GM21423 (cell line): ENCODE data around the gene ZNF385A.

Experiments used
- ATAC-seq: cut with Tn5 transposase; IDR thresholded peaks from one replicate; pipeline ENCODE4 v1.9.1; 2021; ENCODE audit warnings: mild to moderate bottlenecking, moderate library complexity; ENCODE audit not compliant: unreplicated experiment

ZNF385A gene, protein sequence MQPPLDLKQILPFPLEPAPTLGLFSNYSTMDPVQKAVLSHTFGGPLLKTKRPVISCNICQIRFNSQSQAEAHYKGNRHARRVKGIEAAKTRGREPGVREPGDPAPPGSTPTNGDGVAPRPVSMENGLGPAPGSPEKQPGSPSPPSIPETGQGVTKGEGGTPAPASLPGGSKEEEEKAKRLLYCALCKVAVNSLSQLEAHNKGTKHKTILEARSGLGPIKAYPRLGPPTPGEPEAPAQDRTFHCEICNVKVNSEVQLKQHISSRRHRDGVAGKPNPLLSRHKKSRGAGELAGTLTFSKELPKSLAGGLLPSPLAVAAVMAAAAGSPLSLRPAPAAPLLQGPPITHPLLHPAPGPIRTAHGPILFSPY

DNA sequence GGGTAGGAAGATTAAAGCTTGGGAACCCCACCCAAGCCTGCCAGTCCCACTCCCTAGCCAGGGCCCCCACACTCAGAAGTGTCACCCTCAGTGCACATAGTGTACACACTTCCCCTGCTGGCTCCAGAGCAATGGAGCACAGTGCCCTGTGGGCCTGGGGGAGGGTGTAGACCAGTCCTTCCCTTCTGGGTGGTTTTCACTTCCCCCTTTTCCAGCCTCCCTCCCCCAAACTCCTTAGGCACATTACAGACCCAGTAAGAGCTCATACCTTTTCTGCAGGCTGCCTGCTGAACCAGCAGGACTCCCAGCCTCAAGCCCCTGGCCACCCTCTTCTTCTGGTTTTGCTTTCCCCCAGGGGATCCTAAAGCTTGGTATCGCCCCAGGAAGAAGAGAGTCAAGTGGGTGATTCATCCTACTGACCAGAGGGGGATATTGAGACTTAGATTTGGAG lies at the start of gene ZNF385A:
Gene ZNF385A (minus strand): TSS at position 143 of the 451 bp plus-strand sequence. CDS start 219 bp downstream, outside the sequence.
- no peak for ATAC-seq

DNA sequence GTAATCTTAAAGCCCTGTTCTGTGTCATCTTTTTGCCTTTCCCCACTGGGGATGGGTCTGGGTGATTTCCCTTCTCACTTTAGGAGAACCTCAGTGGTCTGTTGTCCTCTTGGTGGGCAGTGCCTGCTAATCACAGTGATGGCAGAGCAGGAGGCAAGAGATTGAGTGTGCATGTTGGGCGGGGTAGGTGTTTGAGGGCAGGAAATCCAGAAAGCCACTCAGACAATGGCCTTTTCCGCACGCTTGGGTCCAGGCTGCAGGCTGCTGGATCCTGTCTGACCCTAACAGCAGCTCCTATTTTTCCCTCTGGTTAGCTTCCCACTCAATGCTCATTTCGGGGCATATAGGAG lies 48.3 kb upstream of the ZNF385A start:
- ATAC-seq: no peak

DNA sequence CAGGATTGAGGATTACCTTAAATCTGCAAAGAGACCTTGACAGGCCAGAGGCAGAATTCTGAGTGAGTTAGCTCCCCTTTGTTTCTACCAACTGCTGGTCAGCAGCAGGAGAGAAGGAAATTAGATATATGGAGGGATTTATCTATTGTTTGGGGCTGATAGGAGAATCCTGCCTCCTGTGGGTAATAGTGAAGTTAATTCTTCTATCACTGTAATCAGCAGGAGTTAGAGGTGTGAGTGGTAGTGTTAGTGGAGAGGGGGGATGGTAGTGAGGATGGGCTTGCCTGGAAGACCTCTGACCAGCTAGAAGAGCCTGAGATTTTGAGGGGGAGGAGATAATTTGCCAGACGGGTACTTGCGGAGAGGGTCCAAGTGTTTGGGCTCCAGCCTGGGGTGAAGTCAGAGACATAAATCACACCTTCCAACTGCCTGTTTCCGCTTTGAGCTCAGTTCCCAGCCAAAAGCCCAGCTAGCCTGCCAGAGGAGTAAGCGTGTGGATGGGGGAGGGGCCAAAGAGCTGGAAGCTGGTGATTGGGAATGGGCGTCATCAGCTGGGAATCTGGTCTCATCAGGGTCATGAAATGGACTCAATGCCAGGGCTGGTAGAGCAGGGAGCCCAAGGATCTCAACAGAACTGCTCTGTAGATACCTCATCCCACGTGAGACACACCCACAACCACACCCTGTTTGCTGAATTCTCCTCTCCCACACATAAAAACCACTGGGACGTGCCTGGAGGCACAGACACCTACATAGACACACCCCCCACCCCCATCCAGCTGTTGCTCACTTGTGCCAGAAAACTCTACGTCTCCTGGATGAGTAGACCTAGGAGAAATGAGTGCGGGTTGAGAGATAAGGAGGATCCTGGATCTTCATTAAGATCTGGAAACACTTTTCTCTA lies 47.6 kb upstream of the ZNF385A start:
- no peak for ATAC-seq

DNA sequence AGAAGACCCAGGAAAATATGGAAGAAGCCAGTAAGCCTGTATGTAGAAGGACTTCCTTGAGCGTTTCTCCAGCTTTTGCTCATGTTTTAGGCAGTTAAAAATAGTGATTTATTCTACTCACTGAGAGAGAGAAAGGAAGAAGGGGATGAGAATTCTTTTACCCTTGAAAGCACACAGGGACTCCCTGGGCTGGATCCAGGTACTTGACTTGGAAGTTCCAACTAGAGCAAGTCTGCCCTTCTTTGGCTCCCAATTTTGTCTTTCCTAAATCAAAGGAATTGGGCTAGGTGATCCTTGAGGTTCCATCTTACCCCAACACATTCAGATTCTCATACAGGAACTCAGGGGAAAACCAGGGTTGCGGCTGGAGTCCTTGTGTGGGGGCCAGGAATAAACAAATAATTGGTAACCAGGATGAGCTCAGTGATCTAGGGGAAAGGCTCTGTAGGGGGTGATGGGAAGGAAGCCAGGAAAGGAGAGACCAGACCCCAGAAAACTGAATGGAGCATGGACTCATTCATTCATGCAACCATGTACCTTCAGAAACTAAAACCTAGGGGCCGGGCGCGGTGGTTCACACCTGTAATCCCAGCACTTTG lies 46.0 kb upstream of the ZNF385A start:
- no peak for ATAC-seq

DNA sequence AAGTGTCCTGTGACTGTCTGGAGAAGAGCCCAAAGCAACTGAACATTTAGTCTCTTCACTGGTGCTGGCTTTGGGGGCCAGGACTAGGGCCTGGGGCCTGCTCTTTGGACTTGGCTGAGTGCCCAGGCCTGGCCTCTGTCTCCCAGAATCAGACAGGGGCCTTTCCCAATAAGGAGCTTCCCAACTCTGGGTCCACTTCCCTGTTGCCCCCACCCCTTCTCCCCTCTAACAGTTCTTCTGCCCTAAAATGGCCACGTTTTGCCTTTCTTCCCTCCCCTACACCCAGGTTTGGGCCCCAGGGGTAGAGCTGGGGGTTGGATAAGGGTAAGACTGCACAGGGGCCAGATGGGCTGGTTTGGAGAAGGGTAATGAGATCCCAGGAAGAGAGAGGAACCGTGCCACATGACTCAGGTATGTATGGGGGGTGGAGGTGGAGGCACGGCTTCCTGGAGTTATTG lies 44.5 kb upstream of the ZNF385A start:
- ATAC-seq: no peak

DNA sequence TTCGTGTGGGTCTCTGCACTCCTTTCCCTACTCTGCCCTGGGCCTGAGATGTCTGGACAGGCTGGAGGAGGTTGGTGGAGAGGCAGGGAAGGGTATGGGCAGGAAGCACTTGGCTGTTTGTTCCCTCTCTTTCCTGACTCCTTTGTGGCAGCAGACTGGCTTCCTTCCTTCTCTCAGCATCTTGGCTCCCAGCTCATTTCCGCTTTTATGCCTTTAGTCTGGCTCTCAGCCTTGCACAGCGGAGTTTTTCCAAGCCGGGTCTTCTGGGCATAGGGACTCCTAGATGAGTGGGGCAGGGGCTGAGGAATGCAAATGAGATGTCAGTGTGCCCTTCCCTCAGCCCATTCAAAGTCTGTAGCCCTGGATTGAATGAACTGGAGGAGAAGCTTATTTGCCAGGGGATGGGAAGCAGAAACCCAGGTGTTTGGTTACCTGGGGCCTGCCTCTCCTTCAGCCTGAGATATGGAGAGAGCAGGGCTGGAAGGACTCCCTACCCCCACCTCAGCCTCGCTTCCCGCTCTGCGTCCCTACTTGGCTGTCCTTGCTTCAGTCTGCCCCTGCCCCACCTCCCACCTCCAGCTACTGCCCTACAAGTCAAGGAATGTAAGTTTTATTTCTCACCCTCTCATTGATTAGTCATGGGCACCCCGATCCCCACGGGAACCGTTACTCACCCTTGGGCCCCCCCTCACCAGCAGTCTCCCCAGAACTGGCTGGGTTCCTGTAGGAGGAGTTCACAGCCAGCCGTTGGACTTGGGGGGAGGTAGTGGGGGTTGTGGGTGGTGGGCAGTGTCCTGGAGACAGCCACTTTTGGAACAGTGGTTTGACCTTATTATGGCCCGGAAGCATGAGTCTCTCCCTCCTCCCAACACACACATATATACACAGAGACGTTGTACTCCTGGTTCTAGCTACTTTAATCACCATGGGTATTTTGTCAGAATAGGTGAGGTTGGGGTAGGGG lies 43.8 kb upstream of the ZNF385A start:
- no peak for ATAC-seq

GRCh38 chr12:54427106-54427505 lies 42.6 kb upstream of the ZNF385A start:
- ATAC-seq: no peak

DNA sequence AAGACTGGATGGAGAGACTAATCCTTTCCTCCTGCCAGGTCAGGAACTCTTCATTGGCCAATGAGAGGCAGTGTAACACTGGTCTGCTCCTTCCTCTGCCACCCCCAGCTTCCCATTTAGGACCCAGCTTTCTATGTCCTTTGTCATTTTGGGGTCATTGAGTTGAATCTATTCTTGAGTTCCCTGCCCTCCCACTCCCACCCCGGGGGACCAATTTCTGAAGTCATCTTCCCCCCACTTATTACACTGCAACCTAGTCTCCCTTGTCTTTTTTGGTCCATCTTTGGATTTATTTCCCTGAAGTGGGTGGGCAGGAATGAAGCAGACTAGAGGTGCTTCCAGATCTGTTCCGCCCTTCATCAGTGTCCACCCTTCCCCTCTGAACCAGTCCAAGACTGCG lies 42.2 kb upstream of the ZNF385A start:
- no peak for ATAC-seq

DNA sequence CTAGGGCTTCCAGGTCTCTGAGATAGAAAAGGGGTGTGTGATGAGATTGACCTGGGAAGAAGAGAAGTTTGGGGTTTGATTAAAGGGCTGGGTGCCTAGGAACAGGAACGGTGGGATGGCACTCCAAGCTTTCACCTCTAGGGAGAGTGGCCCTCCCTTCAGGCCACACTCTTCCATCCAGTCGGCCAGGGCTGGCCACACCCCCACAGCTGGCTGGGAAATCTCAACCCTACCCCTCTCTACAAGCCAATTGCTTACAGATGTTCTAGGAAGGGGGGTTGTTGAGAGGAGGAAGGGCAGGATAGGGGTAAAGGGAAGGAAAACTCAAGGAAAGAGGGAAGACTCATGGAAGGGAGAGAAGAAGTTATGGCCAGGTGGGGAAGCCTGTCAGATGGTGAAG lies 41.2 kb upstream of the ZNF385A start:
- ATAC-seq: no peak

GRCh38 chr12:54424224-54424623 lies 39.7 kb upstream of the ZNF385A start:
- ATAC-seq: no peak

GRCh38 chr12:54423816-54424150 lies 39.2 kb upstream of the ZNF385A start:
- no peak for ATAC-seq

DNA sequence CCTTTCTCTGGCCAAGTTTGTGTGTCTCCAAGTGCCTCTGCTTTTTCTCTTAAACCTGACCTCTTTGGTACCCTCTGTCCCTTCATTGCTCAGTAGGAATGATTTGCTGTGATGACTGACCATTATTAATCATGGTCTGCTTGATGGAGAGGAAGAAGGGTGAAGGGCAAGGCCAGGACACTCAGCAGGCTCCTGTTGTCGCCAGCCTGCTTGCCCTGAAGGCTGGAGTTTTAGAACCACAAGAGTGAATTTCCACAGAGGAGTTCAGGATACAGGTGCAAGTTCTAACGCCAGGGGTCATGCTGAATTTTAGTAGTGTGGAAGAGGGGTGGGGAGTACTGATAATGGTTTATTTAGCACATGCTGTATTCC lies 37.3 kb upstream of the ZNF385A start:
- no peak for ATAC-seq

GRCh38 chr12:54421175-54421878 lies 36.8 kb upstream of the ZNF385A start:
- no peak for ATAC-seq

GRCh38 chr12:54420766-54421144 lies 36.2 kb upstream of the ZNF385A start:
- no peak for ATAC-seq

GRCh38 chr12:54419088-54419887 lies 34.8 kb upstream of the ZNF385A start, which contains the start of gene ITGA5:
TSS of gene ITGA5 (minus strand) at chr12:54419266. CDS start at chr12:54419198, 68 bp downstream.
- ATAC-seq: no peak

- ATAC-seq: no peak
These were observed 34.0 kb upstream of the ZNF385A start for GRCh38 chr12:54418441-54419087.

DNA sequence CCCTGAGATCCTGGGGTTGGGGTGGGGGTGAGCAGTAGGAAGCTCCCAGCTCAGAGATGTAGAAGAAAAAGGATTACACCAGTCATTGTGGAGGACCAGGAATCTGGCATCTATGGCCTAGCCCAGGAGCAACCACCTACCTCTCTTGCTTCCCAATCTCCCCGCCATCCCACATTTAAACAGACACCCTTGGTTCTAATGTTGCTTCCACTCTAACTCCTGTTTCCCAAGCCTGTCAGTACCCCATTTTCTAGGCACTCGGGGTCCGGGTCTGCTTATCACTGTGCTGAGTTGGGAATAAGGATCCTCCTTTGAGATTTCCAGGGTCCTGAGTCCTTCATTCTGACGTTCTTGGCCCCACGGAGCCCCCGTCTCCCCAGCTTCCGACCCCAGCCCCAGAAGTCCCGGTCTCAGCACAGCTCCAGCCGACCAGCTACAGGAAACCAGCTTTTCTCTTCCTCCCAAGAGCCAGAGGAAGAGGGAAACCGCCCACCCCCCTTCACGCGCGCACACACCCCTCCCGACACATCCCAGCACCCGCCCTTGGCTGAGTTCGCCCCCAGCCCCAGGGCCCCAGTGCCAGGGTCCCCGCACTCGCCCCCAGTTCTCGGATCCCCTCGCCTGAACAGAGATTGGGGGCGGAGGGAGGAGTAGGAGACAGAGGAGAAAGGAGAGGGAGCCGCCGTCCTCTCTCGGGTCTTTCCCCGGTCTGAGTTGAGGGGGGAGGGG lies 33.3 kb upstream of the ZNF385A start:
- ATAC-seq: no peak
